GM19351 (cell line): Measurements from ENCODE around the gene CIB4.
"Not testable (repeated sequence)": the region's sequence is repeated elsewhere in the genome, so short reads cannot be mapped to it uniquely, and the experiment has no call there.

Experiments
- ATAC-seq: cut with Tn5 transposase; IDR thresholded peaks from one replicate; pipeline ENCODE4 v1.9.1; 2021; ENCODE audit warnings: mild to moderate bottlenecking, moderate library complexity; ENCODE audit not compliant: unreplicated experiment

Gene CIB4

DNA sequence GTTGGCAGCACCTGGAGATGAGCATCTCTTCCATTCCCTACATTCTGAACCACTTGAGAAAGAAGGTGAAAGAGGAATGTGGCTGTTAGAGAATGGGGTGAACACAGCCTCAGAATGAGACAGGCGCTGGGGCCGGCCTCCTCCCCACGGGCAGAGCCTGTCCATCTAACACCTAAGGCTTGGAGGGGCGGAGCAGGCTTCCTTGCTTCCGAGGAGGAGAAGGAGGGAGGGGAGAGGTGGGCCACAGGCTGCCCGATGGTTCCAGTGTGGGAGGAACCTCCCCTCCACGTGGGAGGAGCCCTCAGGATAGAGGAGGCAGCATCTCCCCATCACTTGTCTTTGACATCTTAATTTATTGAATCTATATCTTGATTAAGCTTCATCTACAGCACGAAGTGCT is 68.6 kb downstream of the CIB4 start:
- ATAC-seq, result no peak

DNA sequence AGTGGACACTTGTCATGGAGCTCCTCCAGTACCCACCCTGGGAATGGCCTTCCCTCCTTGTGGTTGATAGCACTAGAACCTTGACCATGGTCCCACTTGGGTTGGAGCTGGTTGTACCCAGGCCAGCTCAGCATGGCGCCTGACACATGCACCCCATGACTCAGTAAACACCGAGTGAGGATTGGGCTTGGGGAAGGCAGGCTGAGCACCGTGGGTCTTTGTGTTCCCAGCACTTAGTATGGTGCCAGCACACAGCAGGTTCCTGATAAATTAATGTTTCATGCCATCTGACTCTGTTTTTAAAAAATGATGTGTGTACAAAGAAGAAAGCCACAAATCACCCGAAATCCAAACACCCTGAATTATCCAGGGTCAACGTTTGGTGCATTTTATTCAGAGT is 69.8 kb downstream of the CIB4 start:
- no peak for ATAC-seq

DNA sequence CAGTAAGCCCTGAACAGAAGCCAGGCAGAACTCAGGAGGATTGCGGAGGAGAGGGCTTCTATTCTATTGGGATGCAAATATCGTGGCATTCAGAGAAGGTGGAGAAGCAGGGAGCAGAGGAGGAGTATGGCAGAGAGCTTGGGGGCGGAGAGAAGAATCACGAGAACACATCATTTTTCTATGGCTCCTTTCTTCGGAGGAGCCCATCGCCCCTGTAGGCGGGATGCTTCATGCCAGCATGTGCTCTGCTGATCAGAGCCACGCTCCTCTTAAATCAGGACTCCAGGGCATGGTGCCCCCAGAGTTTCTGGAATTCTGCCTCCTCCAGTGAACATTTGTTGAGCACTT is 71.1 kb downstream of the CIB4 start:
- ATAC-seq, result no peak

DNA sequence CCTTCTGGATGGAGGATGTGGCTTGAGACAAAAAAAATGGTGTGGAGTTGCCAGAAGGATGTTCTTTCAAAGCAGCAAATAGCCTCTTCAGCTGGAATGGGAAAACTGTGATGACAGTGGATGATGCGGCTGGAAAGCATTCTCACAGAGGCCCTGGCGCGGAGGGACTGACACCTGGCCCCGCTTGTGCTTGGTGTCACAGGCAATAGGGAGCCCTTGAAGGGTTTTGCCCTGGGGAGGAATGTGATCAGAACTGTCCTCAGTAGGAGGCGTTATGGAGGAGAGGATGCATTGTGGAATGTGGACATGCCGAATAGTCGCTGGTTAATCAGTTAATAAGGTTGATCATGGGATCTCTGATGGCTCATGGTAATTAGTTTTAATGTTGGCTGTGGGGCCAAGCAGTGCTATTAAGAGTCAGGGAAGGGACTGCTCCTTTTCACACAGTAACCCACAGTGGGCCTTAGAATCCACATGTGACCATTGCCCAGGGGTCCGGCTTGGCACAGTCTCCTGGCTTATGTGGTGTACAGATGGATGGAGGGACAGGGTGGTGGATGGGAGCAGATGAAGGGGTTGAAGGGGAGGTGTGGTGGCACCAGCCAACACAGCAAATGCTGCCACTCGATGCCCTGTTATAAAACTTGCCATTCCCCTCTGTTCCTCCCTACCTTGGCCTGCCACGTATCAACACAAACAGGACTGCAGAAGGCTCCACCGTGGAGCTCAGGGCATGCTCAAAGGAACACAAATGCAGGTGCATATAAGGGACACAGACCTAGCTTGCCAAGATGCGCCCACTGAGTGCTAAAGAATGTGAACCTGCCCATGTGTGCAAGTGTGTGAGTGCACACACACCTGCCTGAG is 71.7 kb downstream of the CIB4 start:
- no peak for ATAC-seq

DNA sequence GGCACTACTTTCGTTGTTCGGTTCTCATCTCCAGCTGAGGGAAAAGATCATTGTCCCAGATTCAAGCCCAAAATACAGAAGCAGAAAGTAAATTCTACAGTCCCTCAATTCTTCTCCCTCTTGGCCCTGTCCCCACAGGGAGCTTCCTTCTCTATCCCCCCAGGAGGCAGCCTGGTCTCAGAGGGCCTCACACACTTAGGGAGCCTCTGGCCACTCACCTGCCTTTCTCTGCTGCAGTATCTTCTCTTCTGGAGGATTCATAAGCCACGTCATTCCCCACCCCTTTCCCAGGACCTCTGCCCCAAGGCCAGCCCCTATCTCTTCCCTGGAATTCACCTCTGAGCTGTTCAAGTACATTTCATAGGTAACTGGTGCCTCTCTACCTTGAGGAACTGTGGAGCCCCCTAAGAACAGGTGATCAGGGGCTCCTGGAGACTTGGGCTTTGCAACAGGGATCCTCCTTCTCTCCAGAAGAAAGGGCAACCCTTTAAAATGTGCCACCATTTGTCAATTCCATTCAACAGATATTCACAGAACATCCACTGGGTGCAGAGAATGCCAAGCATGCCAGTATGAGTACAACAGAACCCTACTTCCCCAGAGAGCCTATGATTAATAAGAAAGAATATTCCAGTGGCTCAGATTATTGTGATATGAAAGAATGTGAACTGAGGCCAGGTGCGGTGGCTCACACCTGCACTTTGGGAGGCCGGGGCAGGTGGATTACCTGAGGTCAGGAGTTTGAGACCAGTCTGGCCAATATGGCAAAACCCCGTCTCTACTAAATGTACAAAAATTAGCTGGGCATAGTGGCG is 72.9 kb downstream of the CIB4 start:
- ATAC-seq, result no peak

DNA sequence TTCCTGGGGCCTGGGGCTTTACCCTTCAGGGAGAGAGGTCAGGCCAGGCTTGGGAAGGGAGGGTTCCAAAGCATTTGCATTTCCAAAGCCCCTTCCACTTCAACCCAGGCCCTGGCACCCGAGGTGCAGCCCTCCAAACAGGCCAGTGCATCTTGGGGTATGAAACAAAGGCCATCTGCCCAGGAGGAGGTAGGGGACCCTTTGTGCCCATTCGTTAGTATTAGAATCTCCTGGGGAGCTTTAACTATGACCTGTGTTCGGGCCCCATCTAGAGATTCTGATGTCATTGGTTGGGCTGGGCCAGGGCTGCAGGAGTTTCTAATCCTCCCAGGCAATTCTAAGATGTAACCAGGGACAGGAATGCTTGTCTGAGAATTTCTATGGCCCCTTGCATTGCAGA is 73.6 kb downstream of the CIB4 start:
- no peak for ATAC-seq

DNA sequence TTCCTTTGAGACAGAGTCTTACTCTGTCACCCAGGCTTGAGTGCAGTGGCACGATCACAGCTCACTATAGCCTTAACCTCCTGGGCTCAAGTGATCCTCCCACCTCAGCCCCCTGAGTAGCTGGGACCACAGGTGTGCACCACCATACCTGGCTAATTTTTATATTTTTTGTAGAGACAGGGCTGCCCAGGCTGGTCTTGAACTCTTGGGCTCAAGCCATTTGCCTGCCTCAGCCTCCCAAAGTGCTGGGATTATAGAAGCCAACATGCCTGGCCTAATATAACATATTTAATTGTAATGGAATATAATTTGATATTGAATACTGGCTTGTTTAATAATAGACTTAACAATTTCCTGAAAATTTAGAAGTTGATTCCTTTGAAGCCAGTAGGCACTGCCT is 74.4 kb downstream of the CIB4 start:
- not testable (repeated sequence) for ATAC-seq

DNA sequence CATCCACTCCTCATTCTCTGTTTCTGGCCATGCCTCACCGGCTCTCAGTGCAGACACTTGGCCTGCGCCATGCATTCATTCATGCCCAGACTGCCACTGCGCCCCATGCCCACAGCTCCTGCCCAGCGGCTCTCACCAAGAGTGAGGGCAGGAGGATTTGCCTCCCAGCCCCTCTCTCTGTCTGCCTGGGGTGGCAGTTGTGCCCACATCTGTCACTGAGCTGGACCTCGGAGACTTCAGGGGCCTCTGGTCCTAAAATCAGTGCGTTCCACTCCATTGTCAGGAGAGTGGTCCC is 75.1 kb downstream of the CIB4 start:
- no peak for ATAC-seq

DNA sequence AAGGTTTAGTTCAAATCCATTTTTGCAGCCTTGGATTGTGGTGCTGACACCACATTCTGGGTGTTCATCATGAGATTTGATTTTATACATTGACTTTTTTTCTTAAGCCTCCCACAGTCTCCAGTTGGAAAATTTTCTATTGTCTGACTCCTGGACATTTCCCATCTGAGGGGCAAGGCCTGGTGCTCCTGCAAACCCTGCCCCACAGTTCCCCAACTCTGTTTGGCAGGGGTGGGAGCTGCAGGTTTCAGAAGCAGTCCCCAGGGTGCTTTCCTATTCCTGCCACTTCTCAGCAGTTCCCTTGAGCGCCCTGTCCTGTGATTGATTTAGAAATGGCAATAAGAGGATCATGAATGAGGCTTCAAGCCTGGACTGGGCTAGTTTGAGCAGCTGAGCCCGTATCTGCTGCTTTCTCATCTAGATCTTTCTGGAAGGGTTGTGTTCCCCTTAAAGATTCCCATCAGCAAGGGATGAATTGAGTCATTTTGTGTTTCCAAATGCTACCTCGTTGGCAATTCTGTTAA is 77.0 kb downstream of the CIB4 start:
- ATAC-seq, result no peak

DNA sequence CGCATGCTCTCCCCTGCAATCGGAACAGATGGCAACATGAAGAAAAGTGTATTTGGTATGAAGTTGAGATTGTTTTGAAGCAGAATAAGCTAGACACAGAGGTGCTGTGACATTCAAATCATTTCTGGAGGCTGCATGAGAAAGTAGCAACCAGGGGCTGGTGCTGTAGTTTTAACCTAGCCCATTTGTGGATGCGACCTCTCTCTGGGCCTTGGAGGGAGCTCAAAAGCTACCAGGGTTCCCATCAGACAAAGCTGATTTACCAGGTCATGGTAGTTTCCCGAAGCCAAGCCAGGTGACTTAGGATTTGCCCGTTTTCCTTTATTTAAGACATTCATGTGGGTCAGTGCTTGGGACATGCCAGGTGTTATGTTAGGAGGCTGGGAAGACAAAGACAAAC is 77.5 kb downstream of the CIB4 start:
- ATAC-seq, result no peak

DNA sequence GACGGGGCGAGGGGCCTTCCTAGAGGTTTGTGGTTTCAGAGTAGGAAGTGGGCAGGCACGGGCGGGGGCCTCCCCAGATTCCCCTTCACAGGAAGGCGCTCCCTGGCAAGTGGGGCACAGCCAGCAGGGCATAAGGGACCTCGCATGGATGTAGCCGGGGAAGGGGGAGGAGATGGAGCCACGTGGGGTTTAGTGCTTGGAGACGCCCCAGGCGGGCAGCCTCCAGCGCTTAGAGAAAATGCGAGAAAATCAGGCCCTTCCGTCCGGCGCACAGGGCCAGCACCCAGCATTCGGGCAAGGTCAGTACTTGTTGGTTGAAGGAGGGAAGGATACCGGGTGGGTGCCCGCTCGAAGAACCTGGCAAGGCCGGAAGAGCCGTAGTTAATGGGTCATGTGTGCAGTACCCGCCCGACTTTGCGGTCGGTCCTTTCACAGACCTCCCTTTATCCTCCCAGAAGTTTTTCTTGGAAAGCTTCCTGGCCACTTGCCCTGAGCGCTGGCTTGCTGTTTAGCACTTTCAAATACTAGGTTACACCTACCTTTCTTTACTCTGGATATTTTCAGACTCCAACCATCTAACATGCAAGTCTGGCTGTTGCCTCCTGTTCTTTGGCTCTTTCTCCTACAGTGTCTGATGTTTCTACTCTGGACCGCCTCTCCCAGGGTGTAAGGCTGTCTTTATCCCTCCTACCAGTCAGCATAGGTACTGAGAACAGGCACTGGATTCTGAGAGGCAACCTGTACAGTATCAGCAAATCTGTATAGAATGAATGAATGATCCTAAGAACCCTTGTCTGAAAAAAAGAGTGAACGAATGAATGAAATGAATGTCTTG is 78.1 kb downstream of the CIB4 start:
- ATAC-seq, result no peak

DNA sequence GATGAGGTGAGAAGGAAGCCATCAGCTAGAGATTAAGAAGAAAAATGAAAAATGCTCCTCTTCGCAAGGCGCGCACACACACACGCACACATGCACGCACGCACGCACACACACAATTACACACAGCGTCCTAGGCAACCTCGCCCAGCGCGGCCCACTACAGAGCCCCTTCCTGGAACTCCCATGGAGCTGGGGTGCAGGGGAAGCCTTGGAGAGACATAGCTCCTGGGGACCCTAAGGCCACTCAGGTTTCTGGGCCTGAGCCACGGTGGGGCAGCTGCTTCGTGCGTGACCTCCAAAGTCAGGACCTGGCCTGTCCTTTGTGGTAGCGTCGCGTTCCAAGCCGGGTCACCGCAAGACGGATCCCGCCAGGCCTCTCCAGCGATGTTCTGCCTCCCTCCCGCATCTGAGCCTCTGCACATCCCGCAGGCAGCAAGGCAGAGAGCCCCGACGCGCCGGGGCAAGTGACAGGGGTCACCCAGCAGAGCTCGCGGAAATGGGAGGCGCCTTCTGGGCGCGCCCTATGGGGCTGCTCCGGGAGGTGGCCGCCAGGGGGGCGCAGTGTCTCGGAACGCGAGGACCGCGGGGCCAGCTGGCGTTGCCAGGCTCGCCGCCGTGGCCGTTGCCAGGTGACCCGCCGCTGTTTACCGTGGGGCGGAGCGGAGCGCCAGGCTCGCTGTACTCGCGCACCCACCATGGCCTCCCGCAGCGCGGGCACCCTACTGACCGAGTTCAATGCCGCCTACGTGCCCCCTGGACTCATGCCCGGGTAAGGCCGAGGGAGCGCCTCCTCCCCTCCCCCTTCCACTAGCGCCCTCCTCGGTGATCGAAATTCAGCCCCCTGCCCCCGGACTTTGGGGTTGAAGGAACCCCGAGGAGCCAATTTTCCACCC is 79.0 kb downstream of the CIB4 start:
- no peak for ATAC-seq

DNA sequence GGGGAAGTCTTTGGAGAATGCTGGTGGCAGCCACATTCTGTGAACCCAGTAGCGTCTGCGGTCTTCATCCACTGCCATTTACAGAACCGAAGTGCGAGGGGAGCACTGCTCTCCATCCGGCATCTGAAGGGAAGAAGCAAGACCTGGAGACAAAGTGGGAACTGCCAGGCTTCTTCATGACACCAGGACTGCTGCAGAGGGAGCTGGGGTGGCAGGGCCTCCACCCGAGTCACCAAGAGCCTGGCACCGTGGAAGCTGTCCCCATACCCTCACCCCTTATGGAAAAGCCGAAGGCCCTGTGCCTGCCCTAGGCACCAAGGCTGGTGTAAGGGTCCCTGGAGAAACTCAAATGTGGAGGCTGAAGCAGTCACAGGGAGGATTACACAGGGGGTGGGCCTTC is 79.8 kb downstream of the CIB4 start:
- ATAC-seq, result no peak

DNA sequence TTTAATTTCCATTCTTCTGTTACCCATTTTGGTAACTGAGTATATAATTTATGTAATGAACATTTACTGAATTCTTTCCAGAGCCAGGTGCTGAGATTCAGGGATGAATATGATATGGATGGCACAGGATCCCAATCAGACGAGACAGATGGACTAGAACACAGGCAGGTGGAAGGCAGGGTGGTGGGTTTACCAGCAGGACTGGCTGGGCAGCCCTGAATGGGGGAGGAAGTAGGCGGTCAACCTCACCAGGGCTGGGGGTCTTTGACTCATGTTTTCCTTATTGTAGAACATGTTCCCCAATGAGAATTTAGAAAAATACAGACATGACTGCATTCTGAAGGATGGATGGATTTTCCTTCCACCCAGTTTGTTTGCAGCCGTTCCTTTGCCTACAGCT is 80.3 kb downstream of the CIB4 start:
- no peak for ATAC-seq

DNA sequence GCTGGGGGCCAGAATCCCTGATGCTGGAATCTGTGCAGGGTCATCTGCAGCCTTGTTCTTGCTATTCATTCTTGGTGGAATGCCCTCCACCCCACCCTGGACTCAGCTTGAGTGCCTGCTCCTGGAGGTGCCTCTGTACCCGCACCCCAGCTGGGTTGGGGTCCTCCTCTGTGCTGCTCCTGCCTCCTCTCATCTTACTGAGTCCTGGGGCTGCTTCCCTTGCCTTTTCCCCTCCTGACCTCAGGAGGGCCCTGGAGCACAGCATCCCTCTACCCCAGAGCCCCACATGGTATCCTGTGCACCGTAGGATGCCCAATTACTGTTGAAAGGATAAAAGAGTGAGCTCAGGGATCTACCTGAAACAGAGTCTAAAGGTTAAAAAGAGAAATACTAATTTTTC is 81.6 kb downstream of the CIB4 start:
- no peak for ATAC-seq

DNA sequence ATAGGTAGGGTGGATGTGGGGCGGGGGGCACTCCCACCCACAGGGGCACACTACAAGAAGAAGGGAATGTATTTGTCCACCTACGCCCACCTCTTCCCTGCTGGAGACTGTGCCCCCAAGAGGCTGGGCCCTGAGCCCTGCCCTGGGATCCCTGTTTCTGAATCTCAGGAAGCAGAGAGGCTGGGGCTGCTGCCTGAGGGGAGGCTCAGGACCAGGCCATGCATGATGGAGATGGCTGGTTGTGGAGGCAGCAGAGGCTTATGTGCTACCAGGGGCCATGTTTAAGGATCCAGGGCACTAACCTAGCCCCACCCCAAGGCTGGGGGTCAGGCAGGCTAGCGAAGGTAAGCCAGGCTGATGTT is 82.1 kb downstream of the CIB4 start:
- no peak for ATAC-seq

DNA sequence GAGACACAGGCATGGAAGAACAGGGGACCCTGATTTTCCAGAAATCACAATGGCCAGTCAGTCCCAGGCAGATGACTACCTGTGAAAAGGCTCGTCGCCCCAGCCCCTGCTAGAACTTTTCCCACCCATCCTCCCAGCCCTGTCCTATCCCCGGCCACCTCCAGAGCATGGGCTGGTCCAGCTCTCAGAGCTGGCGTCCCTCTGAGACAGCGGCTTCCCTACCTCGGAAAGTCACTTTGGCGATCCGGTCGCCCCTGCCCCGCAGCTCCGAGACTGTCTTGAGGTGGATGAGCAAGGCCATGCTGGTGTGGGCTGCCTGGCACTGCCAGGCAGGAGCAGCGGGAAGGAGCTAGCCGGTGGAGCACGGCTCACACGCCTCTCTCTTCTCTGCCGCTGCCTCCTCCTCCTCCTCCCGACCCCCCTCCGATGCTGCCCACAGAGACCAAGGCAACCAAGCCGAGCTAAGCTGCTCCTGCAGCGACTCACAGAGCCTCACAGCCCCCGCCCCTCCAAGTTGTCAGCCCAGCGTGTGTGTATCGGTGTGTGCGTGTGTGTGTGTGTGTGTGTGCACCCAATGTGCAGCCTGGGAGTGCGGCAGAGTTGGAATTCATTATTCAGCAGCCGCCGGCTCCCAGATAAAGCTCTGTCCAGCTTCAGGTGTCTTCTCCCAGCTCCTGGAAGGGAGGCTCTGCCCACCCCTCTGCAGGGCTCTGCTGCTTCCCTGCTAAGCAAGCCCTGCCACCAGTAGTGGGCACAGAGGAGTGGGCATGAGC is 82.7 kb downstream of the CIB4 start:
- ATAC-seq, result no peak

DNA sequence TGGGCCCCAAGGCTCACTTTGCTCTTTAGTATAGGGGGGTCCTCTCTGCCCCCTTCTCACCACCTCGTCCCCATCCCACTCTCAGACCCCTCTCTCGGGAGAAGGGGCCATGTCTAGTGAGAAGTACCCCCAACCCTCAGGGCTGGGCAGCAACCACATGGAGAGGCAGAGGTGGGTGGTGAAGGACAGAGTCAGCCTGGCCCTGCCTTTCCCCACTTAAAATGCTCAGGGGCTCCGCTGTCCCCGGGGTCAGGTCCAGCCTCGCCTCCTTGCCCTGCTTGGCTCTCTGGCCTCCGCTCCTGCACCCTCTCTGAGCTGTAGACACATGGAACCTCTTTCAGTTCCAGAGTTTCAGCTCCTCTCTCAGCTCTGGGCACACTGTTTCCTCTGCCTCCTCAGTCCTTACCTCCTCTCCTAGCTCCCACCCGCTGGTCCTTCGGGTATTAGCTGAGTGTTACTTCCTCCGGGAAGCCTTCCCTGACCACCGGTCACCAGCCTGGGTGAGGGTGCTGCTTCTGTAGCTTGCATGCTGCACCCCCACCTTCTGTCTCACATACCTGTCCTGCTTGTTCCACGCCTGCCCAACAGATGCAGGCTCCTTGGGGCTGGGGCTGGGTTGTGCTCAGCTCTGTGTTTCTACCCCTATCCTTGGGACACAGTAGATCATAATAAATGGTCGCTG is 83.8 kb downstream of the CIB4 start:
- ATAC-seq, result no peak
